ENCODE data around the gene EGLN3.
"Not testable (repeated sequence)": the region's sequence is repeated elsewhere in the genome, so short reads cannot be mapped to it uniquely, and the experiment has no call there.

EGLN3 gene

DNA sequence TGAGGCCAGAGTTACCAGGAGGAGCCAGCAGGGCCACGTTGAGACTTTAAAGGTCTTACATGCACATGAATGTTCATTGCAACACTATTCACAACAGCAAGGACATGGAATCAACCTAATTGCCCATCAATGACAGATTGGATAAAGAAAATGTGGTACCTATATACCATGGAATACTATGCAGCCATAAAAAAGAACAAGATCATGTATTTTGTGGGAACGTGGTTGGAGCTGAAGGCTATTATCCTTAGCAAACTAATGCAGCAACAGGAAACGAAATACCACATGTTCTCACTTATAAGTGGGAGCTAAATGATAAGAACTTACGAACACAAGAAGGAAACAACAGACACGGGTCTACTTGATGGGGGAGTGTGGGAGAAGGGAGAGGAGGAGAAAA lies 11.6 kb upstream of the EGLN3 start:
- DNase-seq (ENCODE audit: low read depth in 2 of 2, low spot score in 1 of 2), result not testable (repeated sequence)

DNA sequence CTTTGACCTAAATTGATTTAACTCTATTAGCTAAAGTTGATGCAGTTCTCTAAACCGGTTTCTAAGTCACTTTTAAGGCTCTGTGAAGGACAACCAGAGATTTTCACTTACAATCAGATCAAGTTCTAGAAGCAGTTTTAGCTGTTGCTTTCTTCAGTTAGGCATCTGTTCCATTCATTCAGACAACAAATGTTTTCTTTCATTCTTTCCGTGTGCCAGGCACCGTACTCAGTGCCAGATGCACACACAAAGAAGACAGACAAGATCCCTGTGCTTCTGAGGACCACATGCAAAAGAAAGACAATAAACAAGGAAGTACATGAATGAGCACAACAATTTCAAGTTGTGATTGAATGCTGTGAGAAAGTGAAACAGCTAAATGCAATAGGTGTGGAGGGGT lies 11.1 kb upstream of the EGLN3 start:
- DNase-seq (ENCODE audit: low read depth in 2 of 2, low spot score in 1 of 2), result no peak

DNA sequence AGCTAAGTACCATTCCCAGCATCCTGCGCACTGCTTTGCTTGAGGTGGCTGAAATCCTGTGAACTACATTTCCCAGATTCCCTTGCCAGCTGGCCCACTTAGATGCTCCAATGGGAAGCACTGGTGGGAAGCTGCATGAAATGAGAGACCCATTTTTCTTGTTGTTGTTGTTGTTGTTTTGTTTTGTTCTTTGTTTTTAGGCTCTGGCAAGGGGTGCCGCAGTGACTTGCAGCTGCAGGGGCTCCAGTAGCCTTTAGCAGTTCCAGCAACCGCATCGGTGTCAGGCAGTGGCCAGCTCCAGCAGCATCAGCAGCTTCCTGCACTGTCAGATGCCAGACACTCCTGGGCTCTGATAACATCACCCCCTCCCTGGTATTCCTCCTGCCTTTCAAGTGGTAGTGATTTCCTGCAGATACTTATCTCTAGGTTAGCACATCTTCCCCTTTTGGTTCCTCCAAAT lies 8.8 kb upstream of the EGLN3 start:
- no peak for DNase-seq (ENCODE audit: low read depth in 2 of 2, low spot score in 1 of 2)

DNA sequence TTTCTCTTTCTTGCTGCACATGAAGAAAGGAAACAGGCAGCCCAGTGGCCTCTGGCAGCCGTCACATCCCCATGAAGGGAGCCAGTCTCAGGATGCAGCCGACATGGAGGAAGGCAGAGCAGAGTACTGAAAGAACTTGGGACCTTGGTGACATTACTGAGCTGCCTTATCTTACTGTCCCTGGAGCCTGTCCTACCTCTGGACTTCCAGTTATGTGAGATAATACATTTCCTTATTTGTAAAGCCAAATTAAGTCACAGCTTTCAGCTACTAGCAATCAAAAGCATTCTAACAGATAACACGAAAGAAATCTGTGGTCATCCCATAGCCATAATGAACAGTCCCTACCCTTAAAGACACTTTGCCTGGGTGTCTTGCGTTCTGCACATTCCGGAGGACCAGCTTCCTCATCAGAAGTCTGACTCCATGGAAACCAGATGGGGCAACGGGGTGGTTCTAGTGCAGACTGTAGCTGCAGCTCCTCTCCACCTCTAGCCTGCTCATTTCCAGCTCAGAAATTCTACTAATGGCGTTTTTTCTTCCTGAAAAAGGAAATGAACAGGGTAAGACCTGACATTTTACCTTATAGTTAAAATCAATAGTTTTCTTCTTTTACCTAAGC lies 7.8 kb upstream of the EGLN3 start:
- no peak for DNase-seq (ENCODE audit: low read depth in 2 of 2, low spot score in 1 of 2)

DNA sequence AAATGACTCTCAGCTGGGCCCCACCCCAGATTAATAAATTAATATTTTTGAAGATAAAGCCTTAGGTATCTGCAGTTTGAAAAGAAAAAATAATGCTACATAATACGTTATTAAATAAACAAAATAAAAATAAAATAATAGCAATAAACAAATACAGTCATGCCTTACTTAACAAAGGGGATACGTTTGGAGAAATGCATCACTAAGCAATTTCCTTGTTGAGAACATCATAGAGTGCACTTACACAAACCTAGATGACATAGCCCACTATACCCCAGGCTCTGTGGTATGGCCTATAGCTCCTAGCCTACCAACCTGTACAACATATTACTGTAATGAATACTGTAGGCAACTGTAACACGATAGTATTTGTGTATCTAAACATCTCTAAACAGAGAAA lies 7.1 kb upstream of the EGLN3 start:
- DNase-seq (ENCODE audit: low read depth in 2 of 2, low spot score in 1 of 2), result no peak

DNA sequence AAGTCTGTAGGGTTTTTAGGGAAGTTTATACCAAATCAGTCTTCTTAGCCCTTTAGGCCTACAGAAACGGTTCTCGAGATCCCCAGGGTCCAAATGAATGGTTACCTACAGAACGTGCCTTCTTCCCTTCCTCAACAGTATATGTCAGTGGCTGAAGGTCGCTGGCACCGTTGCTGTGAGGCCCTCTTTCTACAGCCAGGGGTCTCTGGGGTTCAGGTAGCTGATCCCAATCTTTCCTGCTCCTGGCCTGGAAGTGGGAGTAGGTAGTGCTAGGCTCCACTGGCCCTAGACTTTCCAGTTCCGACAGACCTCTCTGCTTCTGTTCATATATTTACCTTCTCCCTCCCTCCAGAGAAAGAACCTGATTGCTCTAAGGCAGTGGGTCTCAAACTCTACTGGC lies 6.4 kb upstream of the EGLN3 start:
- DNase-seq (ENCODE audit: low read depth in 2 of 2, low spot score in 1 of 2), result no peak

DNA sequence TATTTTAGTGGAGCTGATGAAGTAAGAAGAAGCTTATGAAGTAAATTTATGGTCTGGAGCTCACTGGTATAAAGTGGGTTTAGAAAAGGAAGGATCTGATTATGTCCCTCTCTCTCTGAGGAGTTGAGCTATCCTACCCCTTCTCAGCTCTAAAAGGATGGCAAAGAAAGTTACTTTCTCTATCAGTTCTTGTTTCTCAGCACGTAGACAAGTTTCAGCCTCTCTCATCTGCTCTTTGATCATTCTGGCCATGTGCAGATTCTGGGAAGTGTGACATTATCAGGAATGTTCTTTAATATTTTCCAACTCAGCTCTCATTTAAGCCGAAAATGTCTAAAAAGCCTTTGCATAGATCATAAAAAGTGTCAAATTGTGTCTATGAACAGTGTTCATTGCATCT lies 5.8 kb upstream of the EGLN3 start:
- DNase-seq (ENCODE audit: low read depth in 2 of 2, low spot score in 1 of 2), result no peak

DNA sequence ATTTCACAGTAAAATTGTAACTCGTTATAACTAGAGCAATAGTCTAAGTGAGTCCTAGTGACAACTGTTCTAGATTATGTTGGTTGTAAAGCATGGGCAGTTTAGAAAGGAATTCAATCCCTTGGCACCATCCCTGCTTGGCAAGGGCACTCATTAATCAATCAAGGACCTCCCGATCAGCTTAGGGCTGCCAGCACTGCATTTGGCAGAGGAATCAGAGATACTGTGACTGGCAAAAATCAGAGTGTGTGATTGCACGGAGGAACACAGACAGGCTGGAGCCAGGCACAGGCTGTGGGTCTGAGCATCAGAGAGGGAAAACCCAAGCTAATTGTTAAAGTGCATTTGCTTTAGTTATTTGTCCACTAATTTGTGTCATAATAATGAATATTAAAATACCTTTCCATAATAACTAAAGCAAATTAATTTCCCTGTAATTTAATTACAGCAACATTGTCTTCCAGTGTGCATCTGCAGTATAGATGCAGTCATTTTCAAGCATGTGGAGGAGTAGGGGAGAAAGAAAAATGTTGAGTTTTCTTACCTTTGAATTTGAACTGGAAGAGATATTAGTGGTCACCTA lies 3.2 kb upstream of the EGLN3 start:
- DNase-seq (ENCODE audit: low read depth in 2 of 2, low spot score in 1 of 2), result no peak

DNA sequence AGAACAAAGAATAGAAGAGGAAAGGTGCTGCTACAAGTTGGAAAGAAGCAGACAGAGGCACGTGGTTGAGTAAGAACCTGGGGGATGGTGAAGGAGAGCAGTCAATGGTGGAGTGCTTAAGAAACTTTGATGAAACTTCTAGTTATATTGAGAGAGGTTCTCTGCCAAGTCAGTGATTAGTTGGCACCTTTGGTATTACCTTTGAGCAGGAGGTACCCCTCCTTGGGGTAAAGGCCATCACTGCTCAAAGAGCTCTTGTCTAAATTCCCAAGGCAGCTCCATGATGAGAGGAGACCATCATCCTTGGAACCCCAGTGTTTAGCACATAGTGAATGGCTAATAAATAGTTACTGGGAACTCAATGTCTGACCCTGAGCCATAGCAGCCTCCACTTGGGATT lies 1.7 kb upstream of the EGLN3 start:
- no peak for DNase-seq (ENCODE audit: low read depth in 2 of 2, low spot score in 1 of 2)

DNA sequence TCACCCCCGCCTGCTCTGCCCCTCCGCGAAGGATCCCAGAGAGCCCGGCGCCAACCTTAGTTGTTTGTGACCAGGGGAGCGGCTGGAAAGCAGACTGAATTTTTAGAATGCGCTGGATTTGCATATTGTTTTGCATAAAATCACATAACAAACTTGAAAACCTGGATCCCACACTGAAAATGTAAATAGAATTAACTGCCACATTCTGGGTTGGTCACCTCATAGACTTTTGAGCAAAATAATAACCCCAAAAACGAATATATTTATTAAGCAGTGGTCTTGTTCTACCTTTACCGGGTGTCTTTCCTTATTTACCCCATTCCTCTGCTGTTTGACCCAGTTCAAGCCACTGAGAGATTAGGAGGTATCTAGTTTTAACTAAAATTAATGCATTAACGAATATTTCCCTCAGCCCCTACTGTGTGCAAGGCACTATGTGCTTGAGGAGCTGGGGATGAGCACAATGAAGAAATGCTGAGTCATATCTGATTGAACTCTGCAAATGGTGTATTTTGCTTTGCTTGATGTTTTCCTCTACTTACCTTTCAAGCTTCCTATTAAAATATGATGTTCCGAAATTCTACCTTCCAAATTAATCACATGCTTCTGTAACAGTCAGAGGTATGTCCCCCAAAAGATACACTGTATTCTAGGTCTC lies 438 bp upstream of the EGLN3 start:
- no peak for DNase-seq (ENCODE audit: low read depth in 2 of 2, low spot score in 1 of 2)

DNA sequence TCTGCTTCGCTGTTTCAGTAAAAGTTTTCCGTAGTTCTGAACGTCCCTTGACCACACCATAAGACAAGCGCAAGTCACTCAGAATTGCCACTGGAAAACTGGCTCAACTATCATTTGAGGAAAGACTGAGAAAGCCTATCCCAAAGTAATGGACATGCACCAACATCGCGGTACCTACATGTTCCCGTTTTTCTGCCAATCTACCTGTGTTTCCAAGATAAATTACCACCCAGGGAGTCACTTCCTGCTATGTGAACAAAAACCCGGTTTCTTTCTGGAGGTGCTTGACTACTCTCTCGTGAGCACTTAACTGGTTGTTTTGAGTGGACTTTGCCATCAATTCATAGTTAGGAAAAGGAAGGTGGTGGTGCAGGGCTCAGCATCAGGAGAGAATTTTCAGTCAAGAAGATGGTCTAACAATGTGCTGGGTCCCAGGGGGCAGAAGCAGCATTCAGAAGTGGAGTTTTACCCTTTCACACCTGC lies 1.4 kb downstream of the EGLN3 start:
- no peak for DNase-seq (ENCODE audit: low read depth in 2 of 2, low spot score in 1 of 2)

DNA sequence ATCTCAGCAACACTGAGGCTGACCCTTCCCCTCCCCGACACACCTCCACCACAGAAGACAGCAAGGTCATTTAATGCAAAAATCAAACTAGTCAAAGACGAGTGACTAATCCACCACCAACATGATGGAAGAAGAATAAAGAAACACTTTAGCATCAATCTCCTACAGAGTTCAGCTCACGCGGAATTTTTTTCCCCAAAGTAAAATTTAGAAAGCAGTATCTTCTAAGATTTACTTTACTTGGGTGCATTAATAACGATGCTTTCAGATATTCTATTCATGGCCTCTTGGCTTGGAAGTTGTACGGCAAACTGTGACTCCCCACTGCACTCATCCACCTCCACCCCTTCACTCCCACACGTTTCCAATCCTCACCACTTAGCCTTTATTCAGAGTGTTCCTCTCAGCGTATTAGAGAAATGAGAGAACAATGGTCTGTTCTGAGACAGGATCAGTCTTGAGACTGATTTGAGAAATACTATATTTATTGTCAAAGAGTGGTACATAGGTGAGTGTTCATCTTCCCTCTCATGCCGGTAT lies 1.9 kb downstream of the EGLN3 start:
- DNase-seq (ENCODE audit: low read depth in 2 of 2, low spot score in 1 of 2), result no peak

DNA sequence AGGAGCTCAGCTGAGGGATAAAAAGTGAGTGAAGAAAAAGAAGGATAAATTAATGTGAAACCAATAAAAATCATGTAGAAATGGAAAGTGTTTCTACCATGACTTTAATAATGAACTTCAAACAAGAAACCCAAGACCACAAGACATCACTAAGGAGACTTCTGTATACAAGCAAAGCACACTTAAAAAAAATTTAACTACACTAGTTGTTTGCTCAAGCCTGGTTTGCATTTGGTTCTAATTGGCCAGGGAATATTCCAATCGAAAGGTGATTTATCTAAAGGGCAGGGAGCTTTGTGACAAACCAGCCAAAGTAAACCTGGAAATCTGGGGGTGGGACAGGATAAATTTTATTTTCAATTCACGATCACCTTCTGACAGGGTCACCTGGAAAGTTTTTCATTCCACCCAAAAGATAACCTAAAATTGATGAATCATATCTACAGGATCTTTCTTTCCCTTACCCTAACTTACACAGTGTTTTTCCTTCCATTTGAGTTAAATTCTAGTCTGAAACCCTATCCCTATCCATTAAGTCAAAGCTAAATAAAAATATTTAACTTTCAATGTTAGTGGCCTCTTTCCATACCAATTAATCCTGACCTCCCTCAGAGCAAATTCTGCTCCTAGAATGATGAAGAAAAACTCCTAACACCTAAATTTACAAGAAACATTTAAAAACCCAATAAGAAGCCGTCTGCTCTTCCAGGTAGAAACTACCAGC lies 2.6 kb downstream of the EGLN3 start:
- DNase-seq (ENCODE audit: low read depth in 2 of 2, low spot score in 1 of 2), result no peak

DNA sequence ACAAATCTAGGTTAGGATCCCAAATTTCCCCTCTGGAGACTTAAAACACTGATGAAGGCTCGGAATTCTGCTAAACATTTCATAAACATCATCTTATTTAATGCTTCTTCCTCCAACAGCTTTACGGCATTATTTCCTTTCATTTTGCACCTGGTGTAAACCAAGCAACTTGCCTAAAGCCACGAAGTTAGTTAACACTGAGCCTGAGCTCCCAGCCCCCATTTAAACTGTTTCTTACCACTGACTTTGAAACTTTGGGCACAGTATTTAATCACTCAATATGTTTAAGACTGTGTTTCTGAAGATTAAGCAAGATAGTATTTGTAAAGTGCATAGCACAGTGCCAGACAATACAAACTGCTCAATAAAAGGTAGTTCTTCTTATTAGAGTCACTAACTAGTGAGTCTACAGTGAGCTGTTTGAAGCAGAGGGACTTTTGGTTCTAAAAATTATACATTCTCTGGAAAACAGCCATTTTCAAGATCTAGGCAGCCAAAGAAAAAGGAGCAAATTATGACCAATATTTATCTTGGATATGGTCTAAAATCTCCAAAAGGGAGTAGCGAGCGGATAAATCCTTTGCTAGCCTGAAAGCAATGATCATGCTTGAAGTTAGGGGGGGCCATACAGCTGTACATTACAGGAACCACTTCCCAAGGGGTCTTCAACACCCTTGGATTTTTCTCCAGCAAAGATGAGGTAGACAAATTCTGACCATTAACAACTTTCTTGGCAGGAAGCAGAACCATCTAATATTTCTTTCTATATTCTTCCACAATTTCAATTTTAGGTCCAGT lies 4.0 kb downstream of the EGLN3 start:
- DNase-seq (ENCODE audit: low read depth in 2 of 2, low spot score in 1 of 2), result no peak

DNA sequence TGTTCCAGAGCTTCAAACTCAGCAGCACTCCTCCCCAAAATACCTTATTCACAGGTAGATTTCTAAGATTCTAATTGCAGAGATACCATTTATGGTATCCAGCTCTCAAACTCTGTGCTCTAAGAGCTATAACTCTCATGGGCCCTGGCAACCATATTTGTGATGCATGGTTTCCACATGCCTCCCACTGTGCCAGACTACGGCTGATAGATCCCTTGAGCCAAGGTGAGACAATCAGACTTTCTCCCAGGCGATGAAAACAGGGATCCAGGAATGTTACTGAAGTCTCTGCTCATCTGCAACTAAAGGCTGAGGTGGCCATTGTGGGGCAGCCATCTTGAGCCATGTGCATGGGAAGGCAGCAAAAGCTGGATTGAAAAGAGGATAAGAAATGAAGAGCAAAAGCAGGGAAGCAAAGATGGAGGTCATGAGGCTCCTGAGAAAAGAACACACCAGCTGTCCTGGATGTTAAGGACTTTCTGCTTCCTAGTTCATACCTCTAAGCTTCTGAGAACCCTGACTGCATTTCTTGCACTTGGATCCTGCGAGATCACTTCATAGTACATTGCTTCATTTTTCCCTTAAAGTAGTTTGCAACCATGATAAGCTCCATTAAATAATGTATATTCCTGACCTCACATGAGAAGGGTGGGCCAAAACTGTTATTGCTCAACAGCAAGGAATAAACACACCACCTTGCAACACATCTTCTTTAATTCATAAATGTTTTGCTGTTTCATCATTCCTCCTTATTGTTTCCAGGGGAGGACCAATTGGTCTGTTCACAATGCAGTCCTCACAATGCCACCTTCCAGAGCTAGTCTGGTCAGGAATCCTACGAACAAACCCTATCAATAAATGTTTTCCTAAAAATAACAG lies 5.4 kb downstream of the EGLN3 start:
- DNase-seq (ENCODE audit: low read depth in 2 of 2, low spot score in 1 of 2), result no peak

DNA sequence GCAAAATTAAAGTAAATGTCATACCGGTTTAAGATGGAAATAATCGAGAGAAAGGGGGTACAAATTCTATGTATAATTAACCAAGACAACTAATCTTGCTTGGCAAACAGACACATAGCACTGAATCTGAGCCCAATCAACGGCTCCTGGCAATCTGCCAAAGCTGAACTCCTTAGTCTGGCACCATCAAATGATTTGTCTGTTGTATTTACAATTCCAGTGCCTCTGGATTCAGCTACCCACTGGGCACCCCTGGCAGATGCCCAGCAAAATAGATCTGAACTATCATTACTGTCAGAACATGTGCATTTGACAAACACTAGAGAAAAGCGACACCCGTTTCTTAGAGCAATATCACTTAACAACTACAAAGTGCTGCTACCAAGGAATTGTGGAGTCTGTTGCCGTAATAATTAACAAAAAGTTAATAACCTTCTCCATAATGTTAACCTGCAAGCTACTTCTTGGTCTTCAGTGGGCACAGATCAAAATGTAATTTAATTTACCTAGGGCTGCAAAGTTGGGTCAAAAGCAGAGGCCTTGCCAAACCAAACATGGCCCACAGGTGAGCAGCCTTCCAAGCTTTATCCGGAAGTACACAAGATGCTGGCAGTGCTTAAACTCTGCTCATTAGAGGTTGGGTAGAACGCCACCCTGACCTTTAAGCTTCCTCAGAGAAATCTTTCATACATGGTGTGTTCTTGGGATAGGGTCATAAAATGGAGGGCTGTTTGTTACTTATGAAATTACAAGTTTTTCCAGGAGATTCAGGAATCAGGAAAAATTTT lies 7.6 kb downstream of the EGLN3 start:
- DNase-seq (ENCODE audit: low read depth in 2 of 2, low spot score in 1 of 2), result no peak

DNA sequence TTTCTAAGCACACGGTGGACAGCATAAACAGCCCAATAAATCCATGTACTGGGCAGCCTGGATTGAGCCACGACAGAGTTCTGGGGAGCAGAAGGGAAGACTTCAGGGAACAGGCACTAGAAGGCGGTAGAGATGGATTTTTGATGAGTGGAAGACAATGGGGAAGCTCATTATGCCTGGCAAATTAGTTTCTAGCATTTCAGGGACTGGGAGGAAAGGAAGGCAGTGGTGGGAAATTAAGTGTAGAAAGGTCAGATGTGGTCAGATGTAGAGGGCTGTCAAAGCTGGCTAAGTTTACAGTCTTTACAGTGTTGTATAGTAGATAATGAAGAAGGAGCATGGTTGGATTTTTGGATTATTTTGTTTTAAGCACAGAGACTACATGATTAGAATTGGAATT lies 9.2 kb downstream of the EGLN3 start:
- no peak for DNase-seq (ENCODE audit: low read depth in 2 of 2, low spot score in 1 of 2)

DNA sequence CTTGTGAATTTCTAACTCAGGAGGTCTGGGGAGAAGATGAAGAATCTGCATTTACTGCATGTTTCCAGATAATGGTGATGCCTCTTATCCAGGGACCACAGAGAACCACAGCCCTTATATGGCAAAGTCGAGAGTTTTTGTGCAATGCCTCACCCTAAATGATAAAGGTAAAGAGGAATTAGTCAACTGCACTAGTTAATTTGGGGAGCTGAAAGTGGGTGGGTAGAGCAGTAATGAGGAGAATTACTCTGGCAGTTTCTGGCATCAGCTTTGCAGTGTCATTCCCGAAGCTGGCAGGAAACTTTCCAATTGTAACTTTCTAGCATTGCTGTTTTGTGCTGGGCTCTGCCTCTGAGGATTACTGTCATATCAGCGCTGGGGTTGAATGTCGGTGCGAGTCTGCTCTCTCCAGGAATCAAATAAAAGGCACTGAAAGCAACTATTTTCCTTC lies 10.3 kb downstream of the EGLN3 start:
- DNase-seq (ENCODE audit: low read depth in 2 of 2, low spot score in 1 of 2), result no peak
